Astrocyte of the spinal cord (primary cell): ENCODE measurements around the gene AUTS2.

Experiments
- DNase-seq: peaks from one replicate; pipeline ENCODE4 v3.0.0; 2011; ENCODE audit warnings: low read depth, low spot score
- H3K4me3 ChIP-seq: 2 replicates; pipeline ENCODE4 v1.5.1; 2011; ENCODE audit warnings: low read depth, mild to moderate bottlenecking, low read length, moderate library complexity
- CTCF ChIP-seq: IDR thresholded peaks from 2 replicates; pipeline ENCODE4 v1.5.1; 2012; ENCODE audit warnings: low read depth, mild to moderate bottlenecking, low read length, inconsistent platforms
- in situ Hi-C: cut with HindIII; loops from 2 replicates; pipeline ENCODE4 v1.10.0; 2017; ENCODE audit warnings: low sequenced_read_pairs

The AUTS2 gene

DNA sequence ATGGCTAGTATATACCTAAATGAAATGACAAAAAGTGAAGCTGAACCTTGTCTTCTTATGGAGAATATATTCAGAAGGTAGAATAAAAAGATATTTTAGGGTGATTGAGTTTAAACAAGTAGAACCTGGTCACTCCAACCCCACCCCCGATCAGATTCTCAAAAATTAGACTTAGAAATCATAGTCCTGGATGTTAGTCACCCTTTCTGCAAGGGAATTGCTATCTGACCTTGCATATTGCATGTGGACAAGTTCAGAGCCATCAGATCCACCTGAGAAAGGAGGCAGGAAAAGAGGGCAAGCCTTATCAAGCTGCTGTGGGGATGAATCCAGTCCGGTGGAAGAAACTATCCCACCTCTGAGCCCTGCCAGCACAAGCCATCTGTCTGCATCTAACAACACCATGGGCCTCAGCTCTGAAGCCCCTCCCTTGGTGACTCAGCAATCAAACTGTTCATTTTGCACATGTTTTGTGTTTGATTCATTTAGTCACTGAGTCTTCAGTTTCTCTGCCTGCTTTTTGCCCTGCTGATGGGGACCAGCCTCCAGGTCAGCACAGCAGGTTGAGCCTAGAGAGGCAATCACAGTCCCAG lies 727.3 kb downstream of the AUTS2 start:
- DNase-seq, result peak; percentile 68

DNA sequence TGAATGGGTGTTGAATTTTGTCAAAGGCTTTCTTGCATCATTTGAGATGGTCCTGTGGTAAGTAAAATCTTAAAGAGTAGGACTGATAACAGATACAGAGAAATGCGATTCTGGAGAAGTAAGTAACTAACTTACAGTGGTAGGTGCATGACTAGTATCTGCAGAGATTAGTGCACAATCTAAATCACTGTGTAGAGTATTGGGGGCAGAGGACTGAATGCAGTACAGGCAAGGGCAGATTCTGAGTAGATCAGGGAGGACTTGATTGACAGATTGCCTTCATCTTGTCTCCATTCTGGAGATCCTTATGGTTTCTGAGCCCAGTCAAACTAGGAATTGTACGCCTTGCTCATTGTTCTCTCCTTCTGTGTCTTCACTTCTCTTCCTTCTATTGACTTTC lies 736.0 kb downstream of the AUTS2 start:
- in situ Hi-C loops, result no loop called here
- TF ChIP-seq CTCF, result no peak
- no peak for DNase-seq
- no peak overlapping the region for H3K4me3 ChIP-seq

More for the DNA sequence above, 727.3 kb downstream of the AUTS2 start:
- H3K4me3 ChIP-seq, result no peak overlapping the region
- TF ChIP-seq CTCF, result no peak
- in situ Hi-C loops, result no loop called here

DNA sequence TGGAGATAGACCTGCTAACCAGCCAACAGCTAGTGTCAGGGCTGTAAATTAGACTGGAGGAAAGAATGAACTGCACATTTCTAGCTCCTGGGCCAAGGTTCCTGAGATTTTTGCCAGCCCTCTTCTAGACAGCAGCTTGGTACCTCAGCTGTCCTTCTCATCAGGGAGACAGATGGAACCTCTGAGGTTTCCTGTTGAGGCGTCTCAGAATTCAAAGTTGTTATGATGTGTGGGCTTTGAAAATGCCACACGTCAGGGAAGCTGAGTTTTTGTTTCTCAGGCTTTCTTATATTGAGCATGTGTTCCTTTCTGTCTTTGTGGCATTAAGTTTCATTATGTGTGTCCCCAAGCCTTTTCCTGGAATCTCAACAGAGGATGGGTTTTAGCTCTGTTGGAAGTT lies 736.6 kb downstream of the AUTS2 start:
- DNase-seq, result no peak
- in situ Hi-C loops, result no loop called here
- no peak for TF ChIP-seq CTCF
- H3K4me3 ChIP-seq, result no peak overlapping the region

- no peak overlapping the region for H3K4me3 ChIP-seq
- TF ChIP-seq CTCF, result no peak
- DNase-seq, result no peak
- in situ Hi-C loops, result no loop called here
Observed at GRCh38 chr7:70336536-70336935, 738.3 kb downstream of the AUTS2 start.

- H3K4me3 ChIP-seq, result no peak overlapping the region
- TF ChIP-seq CTCF, result no peak
- in situ Hi-C loops, result no loop called here
- no peak for DNase-seq
Observed at GRCh38 chr7:70338015-70338414, 739.7 kb downstream of the AUTS2 start.

GRCh38 chr7:70340236-70340635 lies 742.0 kb downstream of the AUTS2 start:
- no peak for DNase-seq
- H3K4me3 ChIP-seq, result no peak overlapping the region
- no peak for TF ChIP-seq CTCF
- in situ Hi-C loops, result no loop called here

GRCh38 chr7:70341446-70341845 lies 743.2 kb downstream of the AUTS2 start:
- in situ Hi-C loops, result no loop called here

More at GRCh38 chr7:70341446-70341845, 743.2 kb downstream of the AUTS2 start:
- no peak for DNase-seq
- no peak for TF ChIP-seq CTCF
- H3K4me3 ChIP-seq, result no peak overlapping the region
